Testis (tissue), 2 donors: ENCODE data around the gene SLC9C1.

ENCODE experiments used
- CTCF ChIP-seq, 3 experiments: fragments of 450-650 bp in 2 of 3; fragments of 200-600 bp in 1 of 3; sonication (generic) in 1 of 3; IDR thresholded peaks; one replicate each; pipeline ENCODE4 v1.5.1; 2016 to 2019; ENCODE audit warnings: antibody characterized with exemption in 3 of 3, mild to moderate bottlenecking in 2 of 3, moderate library complexity in 1 of 3
- POLR2A ChIP-seq: fragments of 450-650 bp; IDR thresholded peaks from one replicate; pipeline ENCODE4 v1.6.1; 2017; ENCODE audit warnings: antibody characterized with exemption, mild to moderate bottlenecking, moderate library complexity

GRCh38 chr3:112170046-112170445 lies 124.0 kb downstream of the SLC9C1 start:
- no peak for TF ChIP-seq CTCF (IDR thresholded peaks at IDR 0.05)
- TF ChIP-seq POLR2A, result no peak
